Tibial nerve (tissue), 4 donors: Measurements from ENCODE around the gene GRID1.

ENCODE experiments used
- CTCF ChIP-seq, 5 experiments: fragments of 200-600 bp in 3 of 5; fragments of 450-650 bp in 2 of 5; sonication (generic) in 3 of 5; IDR thresholded peaks; one replicate each; pipeline ENCODE4 v1.5.1; 2016 to 2019; ENCODE audit warnings: antibody characterized with exemption in 5 of 5, mild to moderate bottlenecking in 3 of 5, moderate library complexity in 2 of 5
- EP300 ChIP-seq, 2 donors: sonication (generic); formaldehyde crosslinking; IDR thresholded peaks; one replicate each; pipeline ENCODE4 v1.6.1; 2017; ENCODE audit warnings: antibody characterized with exemption in 2 of 2, mild to moderate bottlenecking in 1 of 2
- POLR2A ChIP-seq, 2 donors: fragments of 450-650 bp; IDR thresholded peaks; one replicate each; pipeline ENCODE4 v1.6.1; 2017; ENCODE audit warnings: antibody characterized with exemption in 2 of 2, mild to moderate bottlenecking in 2 of 2, moderate library complexity in 2 of 2

GRCh38 chr10:86048973-86049372 is 317.6 kb downstream of the GRID1 start:
- TF ChIP-seq CTCF (IDR thresholded peaks at IDR 0.05) (no peak), POLR2A (IDR thresholded peaks at IDR 0.05) (no peak), EP300 (IDR thresholded peaks at IDR 0.05) (no peak)
